H1 (cell line): ENCODE results near the gene USP3. TPM values are rescaled to one million over a fixed set of nuclear protein-coding genes. Genes with fewer than 3 reads are reported as not detected.

Experiments
- CTCF ChIA-PET: fragments of 300-600 bp; sonication (Branson Sonifier 250); formaldehyde crosslinking; loops from one replicate; lab custom pipeline; 2021; ENCODE audit not compliant: partially characterized antibody; lab: Charles Lee
- POLR2A ChIA-PET: fragments of 300-600 bp; sonication (Branson Sonifier 250); formaldehyde crosslinking; loops from one replicate; lab custom pipeline; 2021; ENCODE audit warnings: inconsistent platforms; ENCODE audit not compliant: partially characterized antibody; lab: Charles Lee
- DNase-seq, 2 experiments: peaks; one replicate each; pipeline versions ENCODE4 v3.0.0 to v3.0.0-alpha.2; 2010 to 2022; ENCODE audit warnings: low spot score in 2 of 2, low read depth in 1 of 2, mixed read lengths in 1 of 2
- FAIRE-seq: peaks from 2 replicates; lab custom pipeline; 2011; peaks lifted over from hg19 to GRCh38; lab: Jason Lieb, UNC
- H2AFZ ChIP-seq: 2 replicates; pipeline ENCODE4 v1.8.1; 2012; ENCODE audit warnings: low read length, inconsistent platforms
- H2AK5ac ChIP-seq: 2 replicates; pipeline ENCODE4 v1.6.1; 2013; ENCODE audit warnings: low read depth, low read length
- H2BK120ac ChIP-seq: replicated peaks from 2 replicates; pipeline ENCODE3; 2013; ENCODE audit warnings: low read depth, low read length, inconsistent platforms
- H2BK12ac ChIP-seq: 2 replicates; pipeline ENCODE4 v1.6.1; 2013; ENCODE audit warnings: low read depth, low read length
- H2BK15ac ChIP-seq: 2 replicates; pipeline ENCODE4 v1.6.1; 2013; ENCODE audit warnings: low read length
- H2BK20ac ChIP-seq: 2 replicates; pipeline ENCODE4 v1.6.1; 2013; ENCODE audit warnings: low read length
- H2BK5ac ChIP-seq: 2 replicates; pipeline ENCODE4 v1.6.1; 2013; ENCODE audit warnings: low read depth, low read length
- H3K14ac ChIP-seq: 2 replicates; pipeline ENCODE4 v1.6.1; 2013; ENCODE audit warnings: inconsistent platforms; ENCODE audit not compliant: insufficient read length
- H3K18ac ChIP-seq: 2 replicates; pipeline ENCODE4 v1.6.1; 2013; ENCODE audit warnings: low read length; ENCODE audit errors: extremely low read depth
- H3K23ac ChIP-seq: 2 replicates; pipeline ENCODE4 v1.6.1; 2013; ENCODE audit warnings: inconsistent platforms; ENCODE audit not compliant: insufficient read length
- H3K23me2 ChIP-seq: 2 replicates; pipeline ENCODE4 v1.6.1; 2013; ENCODE audit warnings: low read depth, low read length
- H3K27ac ChIP-seq: 2 replicates; pipeline ENCODE4 v1.6.1; 2011; ENCODE audit warnings: low read depth, low read length, inconsistent platforms
- H3K27me3 ChIP-seq, 4 experiments: replicated peaks in 1 of 4; 1 replicate in 1 of 4; 2 replicates in 3 of 4; pipeline versions ENCODE4 v1.6.1 to v1.8.1; 2011 to 2013; ENCODE audit warnings: low read length in 3 of 4, mild to moderate bottlenecking in 3 of 4, inconsistent platforms in 2 of 4, mixed read lengths in 2 of 4, moderate library complexity in 1 of 4; ENCODE audit not compliant: control insufficient read depth in 3 of 4, insufficient read depth in 3 of 4; ENCODE audit errors: extremely low read depth in 1 of 4
- H3K36me3 ChIP-seq, 4 experiments: 2 replicates each; pipeline versions ENCODE4 v1.6.1 to v1.8.1; 2011 to 2013; ENCODE audit warnings: mild to moderate bottlenecking in 4 of 4, low read length in 3 of 4, moderate library complexity in 2 of 4, control low read depth in 1 of 4, inconsistent platforms in 1 of 4; ENCODE audit not compliant: insufficient read depth in 4 of 4, control insufficient read depth in 2 of 4
- H3K4ac ChIP-seq: replicated peaks from 2 replicates; pipeline ENCODE3; 2013; ENCODE audit warnings: low read length, low read depth, mixed read lengths, inconsistent platforms; ENCODE audit not compliant: insufficient read length
- H3K4me1 ChIP-seq, 4 experiments: replicated peaks in 1 of 4; 1 replicate in 1 of 4; 2 replicates in 3 of 4; pipeline versions ENCODE4 v1.6.1 to v1.8.1; 2011 to 2013; ENCODE audit warnings: low read length in 3 of 4, inconsistent platforms in 2 of 4, mixed read lengths in 1 of 4; ENCODE audit not compliant: insufficient read depth in 4 of 4, control insufficient read depth in 3 of 4
- H3K4me2 ChIP-seq, 2 experiments: 2 replicates each; pipeline versions ENCODE4 v1.6.1 to v1.8.1; 2011 to 2013; ENCODE audit warnings: low read depth in 2 of 2, low read length in 2 of 2, control low read depth in 1 of 2, inconsistent platforms in 1 of 2, mild to moderate bottlenecking in 1 of 2; ENCODE audit not compliant: insufficient read depth in 1 of 2
- H3K4me3 ChIP-seq, 4 experiments: fragments of 200-600, 300-600 bp in 1 of 4; sonication (generic), shearing (Covaris generic), sonication (Bioruptor Twin) in 1 of 4; 2 replicates each; pipeline versions ENCODE4 v1.5.1 to v1.8.1; 2011 to 2016; ENCODE audit warnings: low read length in 4 of 4, low read depth in 3 of 4, control low read depth in 2 of 4, inconsistent platforms in 2 of 4, mild to moderate bottlenecking in 2 of 4, mixed read lengths in 1 of 4, moderate library complexity in 1 of 4; ENCODE audit not compliant: insufficient read depth in 2 of 4; ENCODE audit errors: extremely low read depth in 1 of 4
- H3K56ac ChIP-seq: replicated peaks from 2 replicates; pipeline ENCODE3; 2013; ENCODE audit warnings: low read depth, mild to moderate bottlenecking, mixed read lengths, low read length, inconsistent platforms; ENCODE audit not compliant: insufficient read length
- H3K79me1 ChIP-seq: 2 replicates; pipeline ENCODE4 v1.6.1; 2013; ENCODE audit warnings: low read depth, low read length, control low read depth
- H3K79me2 ChIP-seq, 2 experiments: 2 replicates each; pipeline versions ENCODE4 v1.6.1 to v1.8.1; 2012 to 2013; ENCODE audit warnings: low read length in 2 of 2, mild to moderate bottlenecking in 2 of 2, inconsistent platforms in 1 of 2; ENCODE audit not compliant: insufficient read depth in 2 of 2, control insufficient read depth in 1 of 2
- H3K9ac ChIP-seq, 4 experiments: replicated peaks in 1 of 4; 1 replicate in 1 of 4; 2 replicates in 3 of 4; pipeline versions ENCODE4 v1.6.1 to v1.8.1; 2011 to 2013; ENCODE audit warnings: low read depth in 3 of 4, low read length in 3 of 4, control low read depth in 2 of 4, mild to moderate bottlenecking in 2 of 4, moderate library complexity in 2 of 4, inconsistent platforms in 1 of 4; ENCODE audit errors: extremely low read depth in 1 of 4
- H3K9me3 ChIP-seq, 2 experiments: 2 replicates each; pipeline versions ENCODE4 v1.6.1 to v1.8.1; 2012 to 2013; ENCODE audit warnings: mild to moderate bottlenecking in 2 of 2, moderate library complexity in 2 of 2, control low read depth in 1 of 2, inconsistent platforms in 1 of 2, low read depth in 1 of 2, low read length in 1 of 2, mixed read lengths in 1 of 2; ENCODE audit not compliant: insufficient read depth in 2 of 2
- H4K20me1 ChIP-seq, 2 experiments: replicated peaks in 1 of 2; 2 replicates each; pipeline versions ENCODE3 to v1.8.1; 2011 to 2013; ENCODE audit warnings: inconsistent platforms in 2 of 2, low read length in 2 of 2, mild to moderate bottlenecking in 1 of 2; ENCODE audit not compliant: insufficient read depth in 2 of 2, control insufficient read depth in 1 of 2
- H4K5ac ChIP-seq: 2 replicates; pipeline ENCODE4 v1.6.1; 2013; ENCODE audit warnings: low read length, low read depth, mixed read lengths, inconsistent platforms; ENCODE audit not compliant: insufficient read length
- H4K8ac ChIP-seq: 2 replicates; pipeline ENCODE4 v1.8.0; 2013; ENCODE audit warnings: mild to moderate bottlenecking, moderate library complexity, low read length, inconsistent platforms; ENCODE audit not compliant: insufficient read depth; ENCODE audit errors: extremely low read depth
- H4K91ac ChIP-seq: replicated peaks from 2 replicates; pipeline ENCODE3; 2013; ENCODE audit warnings: low read length, mixed read lengths, inconsistent platforms; ENCODE audit not compliant: insufficient read length
- ATF2 ChIP-seq: IDR thresholded peaks from 2 replicates; pipeline ENCODE4 v1.6.1; 2012; ENCODE audit warnings: low read length, inconsistent platforms
- BACH1 ChIP-seq: IDR thresholded peaks from 2 replicates; pipeline ENCODE4 v1.6.1; 2012; ENCODE audit warnings: low read length, improper control_type of control experiment
- CBX8 ChIP-seq: fragments of 300-800, 300-1000 bp; sonication (generic); IDR thresholded peaks from 2 replicates; pipeline ENCODE4 v1.7.1; 2016; ENCODE audit warnings: low read depth, low read length, borderline replicate concordance
- MAX ChIP-seq: IDR thresholded peaks from 2 replicates; pipeline ENCODE4 v1.6.1; 2012; ENCODE audit warnings: inconsistent platforms
- PHF8 ChIP-seq: fragments of 200-600 bp; sonication (generic); conservative IDR thresholded peaks from 2 replicates; pipeline ENCODE4 v1.7.1; 2012; ENCODE audit warnings: low read depth, mild to moderate bottlenecking, inconsistent platforms, low read length, moderate library complexity
- YY1 ChIP-seq: IDR thresholded peaks from 2 replicates; pipeline ENCODE4 v1.6.1; 2011; ENCODE audit warnings: low read depth, mild to moderate bottlenecking, low read length
- WGBS, 2 experiments: shearing (Covaris generic) in 1 of 2; methylation state at CpG; one replicate each; pipeline versions ENCODE4 v1.1.6 to v1.1.7; 2013 to 2015; ENCODE audit warnings: low lambda C conversion rate in 2 of 2, mixed read lengths in 2 of 2, inconsistent platforms in 1 of 2, low coverage in 1 of 2, missing lambda C conversion rate in 1 of 2; ENCODE audit not compliant: insufficient replicate concordance in 2 of 2, insufficient coverage in 1 of 2, insufficient read length in 1 of 2; ENCODE audit errors: extremely low coverage in 1 of 2, missing lambda C conversion rate in 1 of 2; 5-methylcytosine and 5-hydroxymethylcytosine counted together
- long read RNA-seq, 2 experiments: library from RNA in 1 of 2; library from capped mRNA in 1 of 2; stranded (forward); transcript quantifications; one replicate each; pipeline ENCODE4 v2.0.0, GENCODE V29; 2021; ENCODE audit warnings: inconsistent platforms in 1 of 2
- polyA minus RNA-seq, 3 experiments: library from RNA; depleted of rRNA, polyadenylated mRNA; stranded (reverse); fragments of >200 nt; gene quantifications; 1 replicate in 2 of 3; 2 replicates in 1 of 3; pipeline ENCODE4 v1.2.3, GENCODE V29; 2011
- polyA plus RNA-seq, 7 experiments: library from polyadenylated mRNA; depleted of rRNA in 3 of 7; stranded (reverse) in 5 of 7; unstranded in 2 of 7; fragments of >200 nt in 5 of 7; fragments of 200-250 nt in 2 of 7; gene quantifications; 1 replicate in 5 of 7; 2 replicates in 1 of 7; 4 replicates in 1 of 7; pipeline versions ENCODE4 v1.2.1 to v1.2.3, GENCODE V29; 2011 to 2013; ENCODE audit warnings: missing spikeins in 2 of 7, mixed read lengths in 2 of 7
- total RNA-seq: library from RNA; stranded (reverse); fragmentation: NEBNext Ultra II Directional; extraction: Animal tissue kit (Norgen Biotek cat#: 25700); gene quantifications from 2 replicates; pipeline ENCODE4 v1.2.1, GENCODE V29; 2021

Gene USP3
- 10.8 and 15.5 TPM in 2 replicates for total RNA-seq
- polyA plus RNA-seq (2011; rRNA removed), result 10.0 and 16.2 TPM in 2 replicates
- polyA plus RNA-seq (2011; cell fraction: cytosol; rRNA removed), result 6.9 TPM
- polyA plus RNA-seq (2011; cell fraction: nucleus; rRNA removed), result 16.9 TPM
- polyA plus RNA-seq (2012, experiment 1 of 2), result 17.5 to 23.1 TPM (median 18.6 TPM) in 4 replicates
- 4.9 TPM for polyA plus RNA-seq (2012, experiment 2 of 2)
- polyA plus RNA-seq (2013, experiment 1 of 2), result 7.8 TPM
- polyA plus RNA-seq (2013, experiment 2 of 2), result 6.8 TPM
- polyA minus RNA-seq (2011; rRNA and poly(A)+ RNA removed), result 12.4 and 29.6 TPM in 2 replicates
- polyA minus RNA-seq (2011; cell fraction: cytosol; rRNA and poly(A)+ RNA removed), result 15.0 TPM
- 33.1 TPM for polyA minus RNA-seq (2011; cell fraction: nucleus; rRNA and poly(A)+ RNA removed)
- long read RNA-seq, experiment 1, partial matches to known transcripts, result 2 of 6 reads
- long read RNA-seq, experiment 1, other reads (novel, unspliced or antisense), result 3 of 6 reads
- long read RNA-seq, experiment 2, partial matches to known transcripts, result 1 of 4 reads
- long read RNA-seq, experiment 2, other reads (novel, unspliced or antisense), result 1 of 4 reads

- H3K9ac ChIP-seq, result peak within 1 kb of the TSS; percentile 25 to 73 (median 60); a peak in 6 of 7 replicates
- H3K4me3 ChIP-seq, result peak within 1 kb of the TSS; percentile 53 to 74 (median 62)
- POLR2A ChIA-PET, result interaction anchor here (0.7 to 2.1 kb wide), 6 partner anchors 15 to 96 kb away, joined by 3 to 11 read pairs (median 4); partner anchors contain the start of gene FBXL22
- H3K79me2 ChIP-seq, result peaks cover 0 to 36% of the 10 kb centered on the region in 2 experiments; a peak in 2 of 4 replicates
- H2AK5ac ChIP-seq, result no peak within 1 kb of the TSS
- H3K14ac ChIP-seq, result no peak within 1 kb of the TSS
- H3K23ac ChIP-seq, result no peak within 1 kb of the TSS
- H3K18ac ChIP-seq, result peak within 1 kb of the TSS; percentile 72; the same call in 1 of the 2 replicates
- DNase-seq (peak; percentile 72 to 98), FAIRE-seq (no peak)
- peak within 1 kb of the TSS; percentile 94 for H4K8ac ChIP-seq
- H3K36me3 ChIP-seq, result no peaks in the 10 kb centered on the region
- peaks cover 26 to 77% (median 62%) of the 10 kb centered on the region in 4 experiments for H3K27me3 ChIP-seq
- peak within 1 kb of the TSS; percentile 61 for H4K5ac ChIP-seq
- peaks cover 14% of the 10 kb centered on the region for H3K23me2 ChIP-seq
- peaks cover 7 to 16% (median 12%) of the 10 kb centered on the region in 4 experiments for H3K4me1 ChIP-seq
- H3K4me2 ChIP-seq, result peak within 1 kb of the TSS; percentile 84 to 97
- no peak within 1 kb of the TSS for H2BK15ac ChIP-seq
- peak within 1 kb of the TSS; percentile 71 for H4K91ac ChIP-seq
- H2BK5ac ChIP-seq, result no peak within 1 kb of the TSS
- no peak within 1 kb of the TSS for H3K4ac ChIP-seq
- H2AFZ ChIP-seq, result no peak within 1 kb of the TSS
- H4K20me1 ChIP-seq, result peaks cover 2 to 13% of the 10 kb centered on the region in 2 experiments
- no peak within 1 kb of the TSS for H3K56ac ChIP-seq
- no peak within 1 kb of the TSS for H2BK120ac ChIP-seq
- H3K79me1 ChIP-seq, result no peaks in the 10 kb centered on the region
- H2BK12ac ChIP-seq, result no peak within 1 kb of the TSS; the same call in 1 of the 2 replicates
- 3% methylated on average over 38 of the region's 88 CpGs; no CpG with 5 or more reads in 1 of the 2 experiments for WGBS, 2 experiments
- no peak within 1 kb of the TSS for H2BK20ac ChIP-seq
- H3K27ac ChIP-seq, result peak within 1 kb of the TSS; percentile 35; the same call in 1 of the 2 replicates
- CTCF ChIA-PET, result interaction anchor here (1.4 to 4.1 kb wide), 11 partner anchors 8 to 95 kb away, joined by 3 to 20 read pairs (median 8); no protein-coding TSS in a partner anchor
- no peaks in the 10 kb centered on the region for H3K9me3 ChIP-seq
- TF ChIP-seq ATF2 (peak; percentile 30; the same call in 1 of the 2 replicates), BACH1 (no peak), PHF8 (peak; percentile 64), CBX8 (no peak), YY1 (peak; percentile 78; the same call in 1 of the 2 replicates), MAX (peak; percentile 88)
Measured at GRCh38 chr15:63504247-63504978, at the start of gene USP3. TSS of gene USP3 (plus strand) at chr15:63504593. CDS start at chr15:63504740, 147 bp downstream.
